Globus pallidus (tissue), 1 donor: ENCODE results near the gene SPOCK3.
"Not testable (repeated sequence)": the region's sequence is repeated elsewhere in the genome, so short reads cannot be mapped to it uniquely, and the experiment has no call there.

Experiments used
- DNase-seq: peaks from one replicate; pipeline ENCODE4 v3.0.0-alpha.2; 2015; ENCODE audit warnings: low spot score

The SPOCK3 gene

GRCh38 chr4:166823126-166823525, 411.2 kb downstream of the SPOCK3 start:
- DNase-seq = no peak

DNA sequence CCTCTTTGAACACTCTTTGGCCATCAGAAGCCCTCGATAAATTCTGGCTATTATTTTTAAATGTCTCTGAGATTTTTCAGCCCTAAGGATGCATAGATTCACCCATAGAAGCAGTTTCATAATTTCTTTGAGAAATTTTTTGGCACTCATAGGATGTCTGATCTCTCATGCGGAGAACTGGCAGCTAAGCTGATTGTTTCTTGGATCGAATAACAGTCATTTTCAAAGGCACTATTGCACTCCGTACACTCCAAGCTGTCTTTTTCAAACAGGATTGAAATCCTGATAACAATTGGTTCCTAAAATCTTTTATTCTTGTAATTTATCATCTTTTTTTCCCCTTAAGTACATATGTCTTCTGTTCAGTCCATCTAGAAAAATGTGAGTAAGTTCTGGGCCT, 411.9 kb downstream of the SPOCK3 start:
- no peak for DNase-seq

GRCh38 chr4:166816890-166817289, 417.4 kb downstream of the SPOCK3 start:
- peak; percentile 39 for DNase-seq

DNA sequence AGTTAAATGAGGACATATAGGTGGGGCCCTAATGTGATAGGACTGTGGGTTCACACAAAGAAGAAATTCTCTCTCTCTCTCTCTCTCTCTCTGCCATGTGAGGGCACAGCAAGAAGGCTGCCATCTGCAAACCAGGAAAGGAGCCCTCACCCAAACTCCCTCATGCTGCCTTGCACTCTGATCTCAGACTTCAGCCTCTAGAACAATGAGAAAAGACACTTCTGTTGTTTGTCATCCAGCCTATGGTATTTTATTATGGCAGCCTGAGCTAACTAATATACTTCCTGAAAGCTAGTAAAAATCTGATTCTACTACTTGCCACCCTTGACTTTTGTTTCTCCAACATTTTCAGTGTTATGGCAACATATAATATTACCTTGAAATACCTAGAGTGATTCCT, 425.9 kb downstream of the SPOCK3 start:
- DNase-seq = no peak

- no peak for DNase-seq
These were observed 431.9 kb downstream of the SPOCK3 start for GRCh38 chr4:166802346-166802745.

- DNase-seq = no peak
These were observed 436.2 kb downstream of the SPOCK3 start for GRCh38 chr4:166798126-166798525.

GRCh38 chr4:166777760-166778159, 456.5 kb downstream of the SPOCK3 start:
- DNase-seq = no peak

DNA sequence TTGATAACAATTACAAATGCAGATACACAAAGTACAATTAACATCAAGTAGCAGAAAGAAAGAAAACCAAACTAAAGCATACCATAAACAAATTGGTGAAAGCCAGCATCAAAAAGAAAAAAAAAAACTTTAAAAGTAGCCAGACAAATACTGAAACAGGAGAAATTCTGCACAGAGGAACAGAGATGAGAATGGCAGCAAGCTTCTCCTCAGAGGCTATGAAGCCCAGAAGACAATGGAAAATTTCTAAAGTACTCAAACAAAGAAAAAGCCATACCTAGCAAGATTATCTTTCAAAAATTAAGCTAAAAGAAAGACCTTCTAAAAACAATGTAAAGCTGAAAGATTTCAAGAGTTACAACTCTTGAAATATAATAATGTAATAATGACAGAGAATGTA, 471.3 kb downstream of the SPOCK3 start:
- no peak for DNase-seq

- no peak for DNase-seq
These were observed 492.6 kb downstream of the SPOCK3 start for GRCh38 chr4:166741742-166742141.

DNA sequence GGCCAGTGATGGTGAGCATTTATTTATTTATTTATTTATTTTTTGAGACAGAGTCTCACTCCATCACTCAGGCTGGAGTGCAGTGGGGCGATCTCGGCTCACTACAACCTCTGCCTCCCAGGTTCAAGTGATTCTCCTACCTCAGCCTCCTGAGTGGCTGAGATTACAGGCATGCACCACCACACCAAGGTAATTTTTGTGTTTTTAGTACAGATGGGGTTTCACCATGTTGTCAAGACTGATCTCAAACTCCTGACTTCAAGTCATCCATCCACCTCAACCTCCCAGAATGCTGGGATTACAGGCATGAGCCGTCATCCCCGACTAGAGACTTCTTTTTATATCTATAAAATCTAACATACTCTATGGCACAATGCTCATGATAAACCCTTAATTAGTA, 495.1 kb downstream of the SPOCK3 start:
- not testable (repeated sequence) for DNase-seq

DNA sequence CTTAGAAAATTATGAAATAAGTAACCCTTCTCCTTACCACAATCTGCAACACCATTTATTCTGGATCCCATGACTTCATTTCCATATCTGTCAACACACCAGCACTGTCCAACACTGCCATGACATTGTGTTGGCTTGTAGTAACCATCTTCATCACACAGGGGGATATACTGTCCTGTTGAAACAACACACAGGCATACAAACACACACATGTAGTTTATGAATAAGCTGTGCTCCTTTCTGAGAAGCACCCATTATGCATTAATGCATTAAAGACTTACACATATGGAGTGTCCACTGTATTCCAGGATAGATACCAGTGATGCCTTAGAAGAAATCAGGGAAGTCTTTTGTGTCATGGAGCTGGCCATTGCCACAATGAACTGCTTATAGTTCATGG, 496.9 kb downstream of the SPOCK3 start:
- no peak for DNase-seq

DNA sequence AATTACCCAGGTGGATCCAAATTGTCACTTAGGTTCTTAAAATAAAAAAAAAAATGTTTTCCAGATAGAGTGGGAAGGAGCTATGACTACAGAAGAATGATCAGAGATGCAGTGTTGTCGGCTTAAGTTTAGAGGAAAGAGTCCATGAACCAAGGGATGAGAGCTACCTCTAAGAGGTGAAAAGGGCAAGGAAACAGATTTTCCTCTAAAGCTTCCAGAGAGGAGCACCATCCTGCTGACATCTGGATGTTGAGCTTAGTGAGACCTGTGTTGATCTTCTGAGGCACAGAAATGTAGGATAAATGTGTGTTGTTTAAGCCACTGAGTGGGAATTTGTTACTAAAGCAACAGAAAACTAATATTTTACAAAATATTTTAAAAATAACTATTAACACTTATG, 498.7 kb downstream of the SPOCK3 start:
- DNase-seq = no peak

DNA sequence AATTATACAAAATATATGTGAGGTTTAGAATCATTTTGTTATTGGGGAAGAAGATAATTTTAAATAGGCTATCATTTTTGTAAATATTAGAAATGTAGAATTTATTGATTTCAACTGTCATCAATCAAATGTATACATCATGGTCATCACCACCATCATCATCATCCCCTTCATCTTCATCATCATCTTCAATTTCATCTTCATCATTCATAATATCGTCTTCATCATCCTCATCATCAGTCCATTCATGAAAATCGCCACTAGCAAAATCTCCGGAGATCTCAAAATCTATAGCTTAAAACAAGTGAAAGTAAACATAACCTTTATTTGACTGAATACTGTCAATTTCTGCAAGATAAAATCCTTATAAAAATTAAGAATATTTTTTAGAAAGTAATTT, 499.5 kb downstream of the SPOCK3 start:
- DNase-seq = no peak

- no peak for DNase-seq
These were observed 500.6 kb downstream of the SPOCK3 start for GRCh38 chr4:166733686-166734085.

DNA sequence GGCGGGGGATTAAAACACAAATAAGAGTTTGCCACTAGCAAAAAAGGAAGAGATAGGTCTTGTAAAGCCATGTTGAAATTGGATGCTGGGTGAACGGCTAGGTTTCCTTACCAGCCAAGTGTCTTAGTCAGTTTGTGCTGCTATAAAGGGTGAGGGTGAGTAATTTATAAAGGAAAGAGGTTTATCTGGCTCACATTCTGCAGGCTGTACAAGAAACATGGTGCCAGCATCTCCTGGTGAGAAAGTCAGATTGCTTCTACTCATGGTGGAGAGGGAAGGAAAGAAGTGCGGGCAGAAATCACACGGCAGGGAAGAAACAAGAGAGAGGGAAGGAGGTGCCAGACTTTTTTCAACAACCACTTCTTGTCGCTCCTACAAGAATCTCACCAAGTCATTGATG, 507.5 kb downstream of the SPOCK3 start:
- DNase-seq = no peak

DNA sequence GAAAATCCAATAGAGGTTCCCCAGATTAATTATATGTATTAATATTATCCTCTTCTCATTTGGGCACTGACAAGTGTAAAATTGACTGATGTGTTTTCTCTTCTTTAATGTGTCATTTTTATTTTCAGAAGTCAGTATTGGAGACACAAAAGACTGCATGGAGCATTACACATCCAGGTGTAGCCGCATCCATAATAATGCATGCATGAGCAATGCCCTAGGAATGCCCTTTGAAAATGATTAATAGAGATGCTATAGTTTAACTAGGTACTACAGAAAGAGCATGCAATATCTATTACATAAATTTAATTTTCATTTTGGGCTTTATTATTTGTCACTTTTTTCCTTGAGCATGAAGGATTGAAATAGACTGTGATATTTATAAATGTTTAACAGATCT, 509.9 kb downstream of the SPOCK3 start:
- DNase-seq = no peak

DNA sequence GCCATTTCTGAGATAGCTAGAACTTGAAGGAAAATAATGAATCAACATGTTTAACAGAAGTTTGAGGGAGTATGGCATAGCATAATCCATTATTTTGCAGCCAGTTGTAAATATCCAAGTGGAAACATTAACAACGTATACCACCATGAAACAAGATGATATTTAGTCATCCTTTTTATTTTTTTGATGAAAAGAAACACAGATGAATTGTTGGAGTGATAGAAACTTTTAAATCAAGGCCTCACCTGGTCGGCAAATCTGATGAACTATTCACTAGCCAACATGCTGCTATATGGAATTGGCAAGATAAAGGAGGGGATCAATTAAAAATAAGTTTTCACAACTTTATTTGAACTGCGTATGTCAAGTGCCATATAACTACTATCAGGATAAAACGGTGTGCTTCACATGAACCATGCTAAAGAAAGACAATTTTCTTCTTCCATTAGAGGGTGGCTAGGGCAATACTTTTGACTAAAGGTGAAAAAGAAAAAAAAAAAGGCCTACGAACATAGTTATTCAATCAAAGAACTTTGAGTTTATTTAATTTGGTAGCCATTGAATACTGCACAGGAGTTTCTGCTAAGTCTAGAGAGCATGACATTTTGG, 510.7 kb downstream of the SPOCK3 start:
- DNase-seq = no peak

- DNase-seq = not testable (repeated sequence)
These were observed 518.3 kb downstream of the SPOCK3 start for GRCh38 chr4:166715748-166716713.

DNA sequence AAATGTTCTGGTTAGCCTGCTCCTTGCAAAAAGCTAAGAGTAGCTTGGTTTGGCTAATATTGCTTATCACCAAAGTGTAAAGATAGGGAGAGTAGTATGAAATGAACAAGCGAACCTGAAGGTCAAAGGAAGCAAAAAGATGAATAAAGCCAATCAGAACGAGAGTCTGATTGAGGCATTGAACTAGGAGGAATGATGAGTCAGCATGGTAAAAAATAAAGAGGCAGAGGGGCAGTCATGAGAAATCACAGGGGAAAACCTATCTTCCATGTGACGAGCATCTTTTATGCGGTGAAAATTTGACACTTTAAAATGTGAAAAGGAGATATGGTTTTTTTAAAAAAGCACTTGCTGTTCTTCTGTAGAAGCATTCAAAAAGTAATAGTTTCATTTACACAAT, 533.7 kb downstream of the SPOCK3 start:
- no peak for DNase-seq

- no peak for DNase-seq
These were observed 545.5 kb downstream of the SPOCK3 start for GRCh38 chr4:166688835-166689234.

- no peak for DNase-seq
These were observed 546.5 kb downstream of the SPOCK3 start for GRCh38 chr4:166687828-166688227.
